MM.1S (cell line): ENCODE results near the gene FBXW11.

Source experiments
- DNase-seq: peaks from one replicate; pipeline ENCODE4 v3.0.0-alpha.2; 2015
- H2AFZ ChIP-seq: fragments of 300-600 bp; sonication (generic); 2 replicates; pipeline ENCODE4 v1.6.0; 2016; ENCODE audit warnings: antibody characterized with exemption, low read length
- H3F3A ChIP-seq: fragments of 300-600 bp; sonication (generic); 2 replicates; pipeline ENCODE4 v1.6.1; 2016; ENCODE audit warnings: mild to moderate bottlenecking, antibody characterized with exemption, low read length, moderate library complexity, mixed read lengths; ENCODE audit not compliant: insufficient read depth
- H3K27ac ChIP-seq: fragments of 300-600 bp; sonication (generic); 2 replicates; pipeline ENCODE4 v1.5.1; 2016; ENCODE audit warnings: mild to moderate bottlenecking, low read length
- H3K27me3 ChIP-seq: fragments of 300-600 bp; sonication (generic); replicated peaks from 2 replicates; pipeline ENCODE4 v1.6.0; 2016; ENCODE audit warnings: low read length; ENCODE audit not compliant: insufficient read depth
- H3K36me3 ChIP-seq: fragments of 300-600 bp; sonication (generic); replicated peaks from 2 replicates; pipeline ENCODE4 v1.6.1; 2016; ENCODE audit warnings: mild to moderate bottlenecking, low read length, mixed read lengths; ENCODE audit not compliant: insufficient read depth
- H3K4me1 ChIP-seq: fragments of 300-600 bp; sonication (generic); 2 replicates; pipeline ENCODE4 v1.6.1; 2016; ENCODE audit warnings: low read length, mixed read lengths
- H3K4me2 ChIP-seq: fragments of 300-600 bp; sonication (generic); 2 replicates; pipeline ENCODE4 v1.6.0; 2016; ENCODE audit warnings: low read depth, low read length
- H3K4me3 ChIP-seq: fragments of 300-600 bp; sonication (generic); 2 replicates; pipeline ENCODE4 v1.5.1; 2016; ENCODE audit warnings: low read length, mixed read lengths
- H3K79me2 ChIP-seq: fragments of 300-600 bp; sonication (generic); 2 replicates; pipeline ENCODE4 v1.6.1; 2016; ENCODE audit warnings: mixed run types, low read length, mixed read lengths
- H3K9ac ChIP-seq: fragments of 300-600 bp; sonication (generic); 2 replicates; pipeline ENCODE4 v1.6.1; 2016; ENCODE audit warnings: low read length, mixed read lengths
- H3K9me2 ChIP-seq: fragments of 300-600 bp; sonication (generic); replicated peaks from 2 replicates; pipeline ENCODE4 v1.6.1; 2016; ENCODE audit warnings: mild to moderate bottlenecking, low read length, mixed read lengths; ENCODE audit not compliant: insufficient read depth
- H3K9me3 ChIP-seq: fragments of 300-600 bp; sonication (generic); replicated peaks from 2 replicates; pipeline ENCODE4 v1.6.1; 2016; ENCODE audit warnings: mild to moderate bottlenecking, low read length, mixed read lengths; ENCODE audit not compliant: insufficient read depth
- H4K20me1 ChIP-seq: fragments of 300-600 bp; sonication (generic); 2 replicates; pipeline ENCODE4 v1.6.1; 2016; ENCODE audit warnings: mild to moderate bottlenecking, low read length, moderate library complexity, mixed read lengths; ENCODE audit not compliant: insufficient read depth
- EZH2 ChIP-seq: fragments of 300-600 bp; sonication (generic); optimal IDR thresholded peaks from 2 replicates; pipeline ENCODE3; 2017; ENCODE audit warnings: low read depth, mild to moderate bottlenecking, antibody characterized with exemption, low read length, mixed read lengths
- EZH2phosphoT487 ChIP-seq: fragments of 300-600 bp; sonication (generic); IDR thresholded peaks from 2 replicates; pipeline ENCODE4 v1.6.1; 2018; ENCODE audit warnings: antibody characterized with exemption, low read length
- TF ChIP-seq, protein P1 (sequence below): fragments of 300-600 bp; sonication (generic); IDR thresholded peaks from 2 replicates; pipeline ENCODE4 v1.5.1; 2016; ENCODE audit warnings: antibody characterized with exemption, low read length, mixed read lengths

The FBXW11 gene

DNA sequence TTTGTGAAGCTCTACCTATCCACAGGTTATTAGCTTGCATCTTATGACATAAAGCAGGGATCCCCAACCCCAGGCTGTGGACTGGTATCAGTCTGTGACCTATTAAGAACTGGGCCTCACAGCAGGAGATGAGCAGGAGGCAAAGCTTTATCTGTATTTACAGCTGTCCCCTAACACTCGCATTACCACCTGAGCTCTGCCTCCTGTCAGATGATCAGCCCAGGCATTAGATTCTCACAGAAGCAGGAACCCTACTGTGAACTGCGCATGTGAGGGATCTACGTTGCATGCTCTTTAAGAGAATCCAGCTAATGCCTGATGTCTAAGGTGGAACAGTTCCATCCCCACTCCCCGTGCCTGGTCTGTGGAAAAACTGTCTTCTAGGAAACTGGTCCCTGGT is 19.7 kb downstream of the FBXW11 start:
- no peak overlapping the region for H3K9ac ChIP-seq
- H4K20me1 ChIP-seq, result no peaks in the 10 kb centered on the region
- H2AFZ ChIP-seq, result no peak overlapping the region

DNA sequence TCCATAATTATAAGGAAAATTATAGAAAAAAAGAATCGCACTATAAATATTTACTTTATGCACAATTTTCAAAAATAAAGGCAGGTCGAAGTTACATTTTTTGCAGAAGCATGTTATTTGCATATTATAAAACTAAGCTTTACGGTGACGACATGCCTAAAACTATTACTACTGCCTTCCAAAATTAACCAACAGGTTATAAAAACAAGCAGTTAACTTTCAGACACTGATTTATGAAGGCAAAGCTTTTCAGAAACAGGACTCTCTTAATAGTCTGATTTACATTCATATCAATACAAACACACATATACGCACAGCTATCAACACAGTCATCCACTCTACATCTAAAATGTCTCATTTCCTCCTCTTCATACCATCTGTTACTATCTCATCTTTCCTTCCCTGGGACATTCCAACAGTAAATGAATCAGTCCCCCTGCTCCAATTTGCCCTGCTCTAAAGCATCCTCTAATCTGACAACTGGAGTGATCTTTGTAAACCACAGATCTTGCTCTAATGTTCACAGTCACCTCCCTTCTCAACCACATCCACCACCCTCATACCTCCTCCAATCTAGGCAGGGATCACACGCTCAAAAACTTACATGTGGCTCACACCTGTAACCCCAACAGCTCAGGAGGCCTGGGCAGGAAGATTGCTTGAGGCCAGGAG is 21.6 kb downstream of the FBXW11 start:
- H3K27me3 ChIP-seq, result no peaks in the 10 kb centered on the region
- H3K9ac ChIP-seq, result no peak overlapping the region
- H3K79me2 ChIP-seq, result peaks cover 92% of the 10 kb centered on the region
- no peaks in the 10 kb centered on the region for H3F3A ChIP-seq
- H3K9me3 ChIP-seq, result no peaks in the 10 kb centered on the region
- DNase-seq, result no peak
- no peaks in the 10 kb centered on the region for H3K36me3 ChIP-seq
- H4K20me1 ChIP-seq, result no peaks in the 10 kb centered on the region
- H2AFZ ChIP-seq, result no peak overlapping the region
- no peak overlapping the region for H3K27ac ChIP-seq
- no peaks in the 10 kb centered on the region for H3K4me1 ChIP-seq
- no peaks in the 10 kb centered on the region for H3K9me2 ChIP-seq
- TF ChIP-seq, protein P1, sequence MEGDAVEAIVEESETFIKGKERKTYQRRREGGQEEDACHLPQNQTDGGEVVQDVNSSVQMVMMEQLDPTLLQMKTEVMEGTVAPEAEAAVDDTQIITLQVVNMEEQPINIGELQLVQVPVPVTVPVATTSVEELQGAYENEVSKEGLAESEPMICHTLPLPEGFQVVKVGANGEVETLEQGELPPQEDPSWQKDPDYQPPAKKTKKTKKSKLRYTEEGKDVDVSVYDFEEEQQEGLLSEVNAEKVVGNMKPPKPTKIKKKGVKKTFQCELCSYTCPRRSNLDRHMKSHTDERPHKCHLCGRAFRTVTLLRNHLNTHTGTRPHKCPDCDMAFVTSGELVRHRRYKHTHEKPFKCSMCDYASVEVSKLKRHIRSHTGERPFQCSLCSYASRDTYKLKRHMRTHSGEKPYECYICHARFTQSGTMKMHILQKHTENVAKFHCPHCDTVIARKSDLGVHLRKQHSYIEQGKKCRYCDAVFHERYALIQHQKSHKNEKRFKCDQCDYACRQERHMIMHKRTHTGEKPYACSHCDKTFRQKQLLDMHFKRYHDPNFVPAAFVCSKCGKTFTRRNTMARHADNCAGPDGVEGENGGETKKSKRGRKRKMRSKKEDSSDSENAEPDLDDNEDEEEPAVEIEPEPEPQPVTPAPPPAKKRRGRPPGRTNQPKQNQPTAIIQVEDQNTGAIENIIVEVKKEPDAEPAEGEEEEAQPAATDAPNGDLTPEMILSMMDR, result no peak
- TF ChIP-seq EZH2, result no peak
- TF ChIP-seq EZH2phosphoT487, result no peak
- H3K4me3 ChIP-seq, result no peak overlapping the region
- H3K4me2 ChIP-seq, result no peak overlapping the region

More for the DNA sequence above, 19.7 kb downstream of the FBXW11 start:
- Histone ChIP-seq H3F3A (no peaks in the 10 kb centered on the region), H3K36me3 (no peaks in the 10 kb centered on the region), H3K9me2 (no peaks in the 10 kb centered on the region), H3K27me3 (no peaks in the 10 kb centered on the region), H3K4me1 (no peaks in the 10 kb centered on the region), H3K4me3 (no peak overlapping the region), H3K27ac (no peak overlapping the region), H3K9me3 (no peaks in the 10 kb centered on the region), H3K4me2 (no peak overlapping the region), H3K79me2 (peaks cover 91% of the 10 kb centered on the region)
- TF ChIP-seq EZH2phosphoT487, result no peak
- TF ChIP-seq, protein P1, result no peak
- TF ChIP-seq EZH2, result no peak
- no peak for DNase-seq

DNA sequence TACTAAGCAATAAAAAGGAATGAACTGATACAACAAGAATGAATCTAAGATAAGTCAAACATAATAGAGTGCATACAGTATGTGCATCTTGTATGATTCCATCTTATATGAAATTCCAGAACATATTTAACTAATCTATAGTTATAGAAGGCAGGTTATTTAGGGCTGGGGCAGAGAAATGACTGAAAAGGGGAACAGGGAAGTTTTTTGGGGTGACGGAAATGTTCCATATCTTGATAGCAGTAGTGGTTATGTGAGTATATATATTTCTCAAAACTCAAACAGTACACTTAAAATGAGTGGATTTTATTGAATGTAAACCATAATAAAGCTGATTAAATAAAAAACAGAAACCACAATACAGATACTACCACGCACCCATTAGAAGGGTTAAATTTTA is 24.6 kb downstream of the FBXW11 start:
- H3K9ac ChIP-seq, result no peak overlapping the region
- H3K4me1 ChIP-seq, result no peaks in the 10 kb centered on the region
- no peaks in the 10 kb centered on the region for H3K9me3 ChIP-seq
- H2AFZ ChIP-seq, result no peak overlapping the region
- H4K20me1 ChIP-seq, result peaks cover 4% of the 10 kb centered on the region; the same call in 1 of the 2 replicates
- no peaks in the 10 kb centered on the region for H3K27me3 ChIP-seq
- H3K4me2 ChIP-seq, result no peak overlapping the region
- no peaks in the 10 kb centered on the region for H3K36me3 ChIP-seq
- no peaks in the 10 kb centered on the region for H3F3A ChIP-seq
- no peak for DNase-seq
- H3K79me2 ChIP-seq, result peaks cover 95% of the 10 kb centered on the region
- H3K27ac ChIP-seq, result no peak overlapping the region
- no peak overlapping the region for H3K4me3 ChIP-seq
- TF ChIP-seq EZH2 (no peak), EZH2phosphoT487 (no peak)
- TF ChIP-seq, protein P1, result no peak
- H3K9me2 ChIP-seq, result no peaks in the 10 kb centered on the region
